Activated CD4-positive, alpha-beta T cell treated with anti-CD3 and anti-CD28 coated beads, Interleukin-10, Interleukin-2, amounts not matched to agents 100 ng/mL and 50 ng/mL, durations not matched to agents 16 hours and 8 hours (primary cell): Measurements from ENCODE around the gene PVALEF.
"Not testable (repeated sequence)": the region's sequence is repeated elsewhere in the genome, so short reads cannot be mapped to it uniquely, and the experiment has no call there.

Experiments
- DNase-seq: peaks from one replicate; pipeline ENCODE4 v3.0.0-alpha.2; 2020

Gene PVALEF

DNA sequence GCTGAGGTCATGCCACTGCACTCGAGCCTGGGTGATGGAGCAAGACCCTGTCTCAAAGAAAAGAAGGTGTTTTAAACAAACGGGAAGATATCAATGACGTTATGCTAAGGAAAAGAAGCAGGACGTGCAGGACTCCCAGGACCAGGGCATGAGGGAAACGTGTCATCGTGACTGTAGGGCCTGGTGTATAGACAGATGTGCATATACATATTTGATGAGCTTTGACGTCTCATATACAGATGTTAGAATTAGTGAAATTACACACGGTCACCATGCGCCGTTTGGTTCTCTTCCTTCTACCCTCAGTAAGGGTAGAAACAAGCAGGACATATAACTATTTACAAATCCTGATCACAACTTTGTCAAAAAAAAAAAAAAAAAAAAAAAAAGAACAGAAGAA, 17.6 kb upstream of the PVALEF start:
- DNase-seq, result no peak

DNA sequence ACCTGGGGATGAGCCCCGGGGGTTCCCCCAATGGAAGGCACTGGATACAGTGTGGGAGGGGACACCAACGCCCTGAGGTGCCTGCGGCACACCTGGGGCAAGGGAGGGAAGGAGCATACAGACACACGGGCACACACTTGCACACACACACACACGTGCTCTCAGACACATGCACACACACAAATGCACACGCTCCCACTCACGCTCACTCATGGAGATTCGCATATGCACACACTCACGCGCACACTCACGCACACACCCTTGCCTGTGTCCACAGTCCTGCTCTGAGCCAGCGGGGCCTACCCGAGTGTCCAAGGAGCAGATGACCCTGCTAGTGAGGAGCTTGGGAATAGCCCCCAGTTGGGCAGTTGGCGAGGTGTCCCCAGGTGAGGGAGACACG, 16.7 kb upstream of the PVALEF start:
- no peak for DNase-seq

DNA sequence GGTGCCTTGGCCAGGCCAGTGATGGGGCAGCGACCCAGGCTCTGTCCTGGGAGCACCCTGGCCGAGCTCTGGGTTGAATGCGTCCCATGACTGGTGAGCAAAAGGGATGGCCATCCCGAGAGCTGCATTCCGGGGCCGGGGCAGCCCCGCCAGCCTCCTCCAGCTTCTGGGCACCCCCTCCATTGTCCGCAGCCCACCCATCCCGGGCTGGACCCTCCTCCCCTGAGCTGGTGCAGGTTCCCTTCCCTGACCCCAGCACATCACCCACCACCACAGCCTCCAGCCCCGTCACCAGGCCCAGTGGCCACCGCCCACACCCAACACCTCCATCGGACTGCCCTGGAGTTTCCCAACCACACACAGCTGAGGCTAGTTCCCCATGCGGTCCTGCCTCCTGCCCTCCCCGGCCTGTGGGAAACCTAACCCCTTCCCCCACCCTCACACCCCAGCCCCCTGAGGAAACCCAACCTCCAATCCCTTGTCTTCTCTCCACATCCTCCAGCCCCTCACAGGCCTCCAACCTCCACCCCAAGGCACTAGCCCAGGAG, 16.2 kb upstream of the PVALEF start:
- no peak for DNase-seq

DNA sequence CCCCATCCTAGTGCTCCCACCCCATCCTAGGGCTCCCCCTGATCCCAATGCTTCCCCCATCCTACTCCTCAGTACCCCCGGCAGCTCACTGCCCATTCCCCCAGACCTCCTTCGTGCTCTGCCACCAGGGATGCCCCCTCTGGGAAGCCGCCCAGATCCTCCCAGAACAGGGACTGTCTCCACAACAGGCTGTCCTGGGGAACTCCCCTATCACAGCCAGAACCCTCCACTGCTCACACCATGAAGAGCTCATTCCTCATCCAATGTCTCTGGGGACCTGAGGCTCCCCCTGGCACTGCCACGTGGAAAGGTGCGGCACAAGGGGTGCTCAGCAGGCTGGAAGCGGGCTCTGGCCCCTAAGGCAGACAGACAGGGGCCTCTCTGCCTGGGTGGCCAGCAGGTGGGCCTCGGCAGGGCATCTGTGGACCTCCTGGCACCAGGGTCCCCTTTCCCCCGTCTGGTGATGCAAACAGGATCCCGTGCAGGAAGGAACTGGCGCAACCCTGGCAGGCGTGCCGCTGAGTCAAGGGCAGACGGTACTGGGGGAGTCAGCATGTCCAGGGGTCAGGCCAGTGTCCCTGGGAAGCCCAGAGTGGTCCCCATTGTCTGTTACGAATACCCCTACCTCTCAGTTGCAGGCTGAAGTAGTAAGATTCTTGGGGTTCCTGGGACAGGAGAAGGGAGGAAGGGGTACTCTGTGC, 14.8 kb upstream of the PVALEF start:
- DNase-seq, result no peak

DNA sequence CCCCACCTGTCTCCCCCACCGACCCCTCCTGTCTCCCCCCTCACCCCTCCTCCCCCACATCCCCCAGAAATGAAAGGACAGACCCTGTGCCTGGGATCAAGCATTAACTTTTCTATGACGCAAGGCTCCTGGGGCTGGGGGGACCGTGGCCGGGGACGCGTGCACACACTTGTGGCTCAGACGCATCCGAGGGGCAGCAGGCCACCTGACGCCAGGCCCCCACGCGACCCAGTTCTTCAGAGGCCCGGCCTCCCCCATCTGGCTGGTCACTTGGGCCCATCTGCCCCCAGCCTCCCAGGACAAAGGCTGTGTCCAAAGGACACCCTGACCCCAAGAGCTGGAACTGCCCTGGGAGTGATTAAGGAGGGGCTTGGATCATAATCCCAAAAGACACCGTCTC, 14.0 kb upstream of the PVALEF start:
- no peak for DNase-seq

DNA sequence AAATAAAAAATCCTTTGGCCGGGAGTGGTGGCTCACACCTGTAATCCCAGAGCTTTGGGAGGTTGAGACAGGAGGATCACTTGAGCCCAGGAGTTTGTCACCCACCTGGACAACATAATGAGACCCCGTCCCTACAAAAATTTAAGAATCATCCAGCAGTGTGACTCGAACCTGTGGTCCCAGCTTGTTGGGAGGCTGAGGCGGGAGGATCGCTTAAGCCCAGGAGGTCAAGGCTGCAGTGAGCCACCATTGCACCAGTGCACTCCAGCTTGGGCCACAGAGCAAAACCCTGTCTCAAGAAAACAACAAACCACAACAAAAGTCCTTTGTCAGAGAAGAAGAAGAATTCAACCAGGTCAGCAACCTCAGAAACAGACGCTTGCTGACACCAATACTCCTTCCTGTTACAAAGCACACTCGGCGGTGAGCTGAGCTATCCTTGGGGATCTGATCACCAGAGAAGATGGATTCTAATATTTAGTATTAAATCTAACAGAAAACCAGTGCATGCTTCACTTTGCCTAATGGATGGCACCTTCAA, 12.9 kb upstream of the PVALEF start:
- no peak for DNase-seq

DNA sequence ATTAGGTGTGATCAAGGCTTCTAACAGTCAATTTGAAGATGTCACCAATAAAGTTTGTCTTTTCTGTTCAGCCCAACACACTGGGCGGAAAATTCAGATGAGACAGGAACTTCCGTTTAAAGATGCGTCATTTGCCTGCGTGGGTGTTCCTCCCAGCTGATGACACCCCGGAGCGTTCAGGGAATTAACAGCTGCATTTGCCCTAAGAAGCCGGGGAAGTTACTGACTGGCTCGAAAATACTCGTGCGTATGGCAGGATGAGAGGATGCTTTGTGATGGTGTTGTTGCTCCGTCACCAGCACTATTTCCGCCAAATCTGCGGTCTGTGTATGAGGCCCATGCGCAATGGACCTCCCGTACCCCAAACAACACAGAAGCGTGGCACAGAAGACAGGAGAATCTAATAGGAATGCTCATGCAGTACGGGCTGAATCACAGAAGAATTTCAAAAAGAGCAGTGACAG, 11.9 kb upstream of the PVALEF start:
- DNase-seq, result no peak

DNA sequence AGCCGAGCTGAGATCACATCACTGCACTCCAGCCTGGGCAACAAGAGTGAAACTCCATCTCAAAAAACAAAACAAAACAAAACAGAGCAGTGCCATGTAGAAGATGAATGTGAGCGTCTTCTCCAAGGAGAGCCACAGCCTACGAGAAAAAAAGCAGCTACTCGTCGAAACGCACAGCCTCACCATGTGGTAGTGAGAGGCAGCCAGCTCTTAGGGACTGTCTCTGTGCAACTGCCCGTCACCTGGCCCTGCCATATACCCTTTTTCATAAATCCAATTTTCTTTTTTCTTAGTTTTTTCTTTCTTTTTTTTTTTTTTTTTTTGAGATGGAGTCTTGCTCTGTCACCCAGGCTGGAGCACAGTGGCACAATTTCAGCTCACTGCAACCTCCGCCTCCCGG, 11.3 kb upstream of the PVALEF start:
- not testable (repeated sequence) for DNase-seq

DNA sequence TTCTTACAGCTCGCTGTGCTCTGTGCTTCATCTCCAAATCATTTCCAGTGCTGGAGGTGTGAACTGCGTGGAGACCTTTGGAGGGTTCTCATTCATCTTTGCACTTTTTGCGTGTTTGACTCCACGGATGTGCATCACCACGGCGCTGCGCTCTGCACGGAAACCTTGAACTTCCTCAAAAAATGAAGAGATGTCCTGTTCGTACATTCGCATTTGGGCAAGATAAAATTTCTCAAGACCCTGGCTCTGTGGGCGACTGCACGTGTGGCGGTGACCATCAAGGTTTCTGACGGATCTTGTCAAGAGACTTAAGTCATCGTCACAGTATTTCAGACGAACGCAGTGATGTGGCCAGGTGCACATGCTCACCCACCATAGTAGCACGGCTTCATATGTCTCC, 10.3 kb upstream of the PVALEF start:
- DNase-seq, result no peak

DNA sequence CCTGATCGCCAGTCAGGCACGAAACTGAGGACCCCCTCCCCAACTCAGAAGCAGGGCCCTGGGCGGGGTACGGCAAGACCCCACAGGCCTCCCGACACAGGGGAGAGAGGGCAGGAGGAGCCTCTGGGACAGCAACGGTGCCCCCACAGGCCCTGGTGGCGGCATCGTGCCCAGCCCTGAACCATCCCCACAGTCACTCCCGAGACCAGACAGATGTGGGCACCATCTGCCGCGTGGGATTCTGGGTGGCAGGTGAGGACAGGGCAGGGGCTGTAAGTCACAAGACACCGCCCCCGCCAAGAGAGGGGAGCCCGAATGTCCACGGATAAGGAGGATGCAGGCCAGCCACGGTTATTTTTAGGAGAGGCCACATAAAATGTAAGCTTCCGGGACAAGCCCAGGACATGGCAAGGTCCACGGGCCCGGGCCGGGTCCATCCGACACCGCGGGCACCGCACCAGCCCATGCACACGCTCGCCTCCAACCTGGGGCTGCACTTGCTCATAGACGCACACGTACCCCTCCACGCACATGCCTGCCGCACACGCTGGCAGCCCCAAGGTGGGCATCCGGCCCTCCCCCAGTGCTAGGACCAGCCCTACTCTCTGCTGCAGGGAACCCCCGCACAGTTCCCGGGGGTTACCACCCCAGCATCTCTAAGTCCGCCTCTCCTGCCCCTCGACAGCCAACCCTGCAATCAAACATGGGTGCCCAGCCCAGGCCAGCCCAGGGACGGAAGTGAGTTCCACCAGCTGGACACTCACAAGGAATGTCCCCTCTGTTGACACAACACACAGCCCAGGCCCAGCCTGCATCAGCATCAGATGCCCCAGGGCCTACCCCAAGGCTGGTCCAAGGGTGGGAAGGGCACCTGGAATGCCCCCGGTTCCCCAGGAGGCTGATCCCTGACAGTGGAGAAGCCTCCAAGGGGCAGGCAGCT, 8.2 kb upstream of the PVALEF start:
- no peak for DNase-seq

DNA sequence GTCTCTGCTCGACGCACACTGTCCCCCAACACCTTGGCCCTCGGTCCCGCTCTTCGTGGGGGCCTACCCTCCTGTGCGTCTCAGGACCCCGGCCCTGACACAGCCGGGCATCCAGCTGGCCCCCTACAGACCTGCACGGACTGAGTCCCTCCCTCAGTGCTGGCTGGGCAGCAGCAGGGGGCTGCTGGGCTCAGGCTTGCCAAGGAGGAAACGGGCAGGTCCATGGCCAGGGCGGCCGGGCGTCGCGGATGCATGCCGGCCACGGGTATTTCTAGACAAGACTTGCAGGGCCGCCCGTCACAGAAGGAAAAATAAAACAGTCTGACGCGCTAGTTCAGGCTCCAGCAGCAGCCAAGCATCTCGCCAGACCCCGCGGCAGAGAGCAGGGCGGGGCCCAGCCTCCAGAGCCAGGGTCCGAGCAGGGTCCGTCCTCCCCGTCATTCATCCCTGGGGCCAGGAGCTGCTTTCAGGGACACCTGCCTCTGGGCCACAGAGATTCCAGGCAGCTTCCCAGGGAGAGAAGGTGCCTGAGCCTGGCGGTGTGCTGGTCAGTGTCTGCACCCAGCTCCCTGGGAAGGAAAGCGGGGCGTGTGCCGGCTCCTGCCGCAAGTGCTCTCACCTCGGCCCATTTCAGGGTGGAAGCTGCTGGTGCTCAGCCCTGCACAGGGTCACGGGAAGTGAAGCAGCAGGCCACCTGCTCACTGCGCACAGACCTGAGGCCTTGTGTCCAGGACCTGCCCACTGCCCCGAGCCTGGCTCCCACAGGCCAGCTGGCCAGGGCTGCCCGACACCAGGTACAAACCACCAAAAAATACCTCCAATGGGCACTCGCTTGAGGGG, 7.2 kb upstream of the PVALEF start:
- no peak for DNase-seq

DNA sequence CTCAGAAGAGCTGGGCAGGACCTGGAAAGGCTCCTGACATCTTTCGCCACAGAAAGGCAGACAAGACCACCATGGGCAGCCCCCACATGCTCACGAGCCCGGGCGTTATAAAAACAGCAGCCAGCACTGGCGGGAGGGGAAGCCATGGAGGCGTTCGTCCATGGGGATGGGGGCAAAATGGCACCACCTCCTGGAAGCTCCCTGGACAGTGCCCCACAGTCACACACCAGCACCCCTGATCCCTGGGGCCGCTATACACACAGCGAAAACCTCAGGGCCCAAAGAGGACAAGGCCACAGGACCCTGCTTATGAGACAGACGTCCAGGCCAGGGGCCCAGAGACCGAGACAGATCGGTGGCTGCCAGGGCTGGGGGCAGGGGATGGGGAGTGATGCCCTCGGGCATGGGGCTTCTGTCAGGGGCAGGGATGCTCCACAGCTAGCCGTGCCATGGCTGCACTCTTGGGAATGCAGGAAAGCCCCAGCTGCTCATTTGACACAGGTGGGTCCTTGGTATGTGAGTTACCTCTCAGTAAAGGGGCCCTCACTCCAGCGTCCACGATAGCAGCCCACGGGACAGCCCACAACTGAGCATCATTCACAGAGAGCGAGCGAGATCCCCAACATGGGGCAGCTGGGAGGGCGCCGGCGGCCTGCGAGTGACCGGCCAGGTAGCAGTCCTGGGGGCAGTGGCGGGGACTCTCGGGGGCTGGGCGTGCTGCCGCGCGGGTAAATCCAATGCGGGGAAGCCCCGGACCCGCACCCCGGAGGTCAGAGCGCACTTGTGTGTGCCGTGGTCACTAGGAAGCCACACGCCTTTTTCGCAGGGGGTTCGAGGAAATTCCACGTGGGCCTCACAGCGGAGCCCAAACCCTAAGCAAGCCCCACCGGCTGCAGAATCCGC, 6.4 kb upstream of the PVALEF start:
- DNase-seq, result no peak

DNA sequence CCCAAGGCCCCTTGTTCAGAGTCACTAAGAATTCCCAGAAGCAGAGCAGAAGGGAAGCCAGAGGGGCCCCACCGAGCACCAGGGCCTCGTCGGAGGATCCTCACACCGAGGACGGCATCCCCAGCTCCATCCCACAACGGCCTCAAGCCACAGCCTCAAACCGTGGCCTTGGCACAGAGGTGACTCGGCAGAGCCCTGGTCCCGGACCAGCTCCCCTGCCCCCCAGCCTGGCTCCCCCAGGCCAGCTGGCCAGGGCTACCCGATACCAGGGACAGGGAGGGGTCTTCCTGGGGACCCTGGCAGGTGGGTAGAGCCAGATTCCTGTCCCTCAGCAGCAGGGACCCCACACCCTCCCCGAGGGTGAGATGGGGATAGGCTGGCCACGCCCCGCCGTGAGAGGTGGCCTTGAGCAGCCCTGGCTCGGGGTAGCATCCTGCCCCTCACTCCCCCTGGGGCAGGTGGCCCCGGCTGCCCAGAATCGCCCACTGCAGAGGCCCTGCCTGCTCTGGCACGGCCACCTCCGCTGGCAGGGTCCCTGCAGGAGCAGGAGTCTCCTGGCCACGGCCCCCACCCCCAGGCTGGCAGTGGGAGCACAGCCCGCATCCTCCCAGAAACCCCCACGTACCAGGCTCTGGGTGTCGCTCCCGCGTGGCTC, 5.6 kb upstream of the PVALEF start:
- DNase-seq, result no peak

DNA sequence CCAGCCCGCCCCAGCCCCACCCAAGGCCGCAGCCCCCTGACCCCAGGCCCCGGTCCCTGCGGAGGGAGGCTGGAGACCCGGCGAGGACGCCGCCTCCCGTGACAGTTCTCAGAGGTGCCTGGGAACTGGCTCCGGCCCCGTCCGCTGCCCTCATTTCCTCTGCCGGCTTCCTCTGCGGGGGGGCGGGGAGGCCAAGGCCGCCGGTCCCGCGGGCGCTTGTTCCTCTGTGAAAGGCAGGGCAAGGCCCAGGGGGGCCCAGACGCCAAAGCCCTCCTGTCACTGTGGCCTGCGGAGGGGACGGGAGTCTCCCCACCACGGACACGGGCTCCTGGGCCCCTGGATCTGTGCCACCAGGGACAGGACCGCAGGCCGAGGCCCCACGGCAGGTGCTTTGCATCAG, 5.0 kb upstream of the PVALEF start:
- DNase-seq, result no peak

DNA sequence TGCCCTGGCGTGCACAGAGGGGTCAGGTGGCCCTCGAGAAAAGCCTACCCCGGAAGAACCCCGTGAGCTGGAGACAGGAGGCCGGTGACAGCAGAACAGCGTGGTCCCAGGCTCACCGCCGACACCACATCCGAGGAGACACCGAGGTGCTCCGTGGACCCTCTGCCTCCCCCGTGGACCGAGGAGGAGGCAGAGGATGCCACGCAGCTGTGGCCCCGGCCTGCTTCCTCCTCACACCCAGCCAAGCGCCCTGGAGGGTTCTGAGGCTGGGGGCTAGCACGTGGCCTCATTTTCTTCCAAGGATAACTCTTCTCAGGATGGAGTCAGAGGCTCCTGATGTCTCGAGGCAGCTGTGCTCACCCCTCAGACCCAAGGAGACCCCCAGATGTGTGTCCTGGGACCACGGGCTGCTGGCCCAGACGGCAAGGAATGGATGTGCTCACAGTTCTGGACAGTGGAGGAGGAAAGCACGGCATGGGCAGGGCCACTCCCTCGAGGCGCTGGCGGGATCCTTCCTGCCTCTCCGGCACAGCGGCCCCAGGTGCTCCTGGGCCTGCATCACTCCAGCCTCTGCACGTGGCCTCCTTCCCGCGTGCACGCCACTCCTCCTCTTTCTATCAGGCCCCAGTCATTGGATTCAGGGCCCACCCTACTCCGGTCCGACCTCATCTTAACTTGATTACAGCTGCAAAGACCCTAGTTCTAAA, 4.4 kb upstream of the PVALEF start:
- DNase-seq, result no peak

DNA sequence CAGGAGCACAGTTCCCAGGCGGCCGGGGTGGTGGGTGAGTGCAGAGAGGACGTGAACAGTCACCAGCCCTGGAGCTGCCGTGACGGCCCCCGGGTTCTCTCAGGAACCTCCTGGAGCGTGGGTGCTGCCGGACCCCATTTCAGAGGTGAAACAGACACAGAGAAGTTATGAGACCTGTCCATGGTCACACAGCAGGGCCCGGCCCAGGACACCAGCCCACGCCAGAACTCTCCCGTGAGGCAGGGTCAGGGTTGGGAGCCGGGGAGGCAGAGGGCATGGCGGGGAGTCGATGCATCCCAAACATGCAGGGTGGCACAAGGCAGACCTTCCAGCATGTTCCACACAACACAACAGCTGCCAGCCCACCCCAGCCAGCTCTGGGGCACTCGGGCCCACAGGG, 3.8 kb upstream of the PVALEF start:
- DNase-seq, result no peak

DNA sequence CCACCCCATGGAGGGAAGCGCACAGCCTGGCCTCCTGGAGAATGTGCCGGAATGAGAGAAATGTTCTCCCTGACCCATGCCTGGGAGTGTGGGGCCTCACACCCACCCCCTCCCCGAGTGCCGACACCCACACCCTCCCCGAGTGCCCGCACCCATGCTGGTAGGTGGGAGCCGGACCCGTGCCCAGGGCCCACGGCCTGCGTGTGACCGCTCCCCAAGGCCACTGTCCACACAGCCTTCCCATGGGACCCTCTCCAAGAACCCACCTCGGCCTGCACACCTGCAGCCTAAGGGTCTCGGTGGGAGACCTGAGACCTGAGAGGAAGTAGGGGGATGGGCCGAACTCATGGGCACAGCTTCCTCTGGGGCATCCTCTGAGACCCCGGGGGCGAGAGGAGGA, 3.3 kb upstream of the PVALEF start:
- no peak for DNase-seq

DNA sequence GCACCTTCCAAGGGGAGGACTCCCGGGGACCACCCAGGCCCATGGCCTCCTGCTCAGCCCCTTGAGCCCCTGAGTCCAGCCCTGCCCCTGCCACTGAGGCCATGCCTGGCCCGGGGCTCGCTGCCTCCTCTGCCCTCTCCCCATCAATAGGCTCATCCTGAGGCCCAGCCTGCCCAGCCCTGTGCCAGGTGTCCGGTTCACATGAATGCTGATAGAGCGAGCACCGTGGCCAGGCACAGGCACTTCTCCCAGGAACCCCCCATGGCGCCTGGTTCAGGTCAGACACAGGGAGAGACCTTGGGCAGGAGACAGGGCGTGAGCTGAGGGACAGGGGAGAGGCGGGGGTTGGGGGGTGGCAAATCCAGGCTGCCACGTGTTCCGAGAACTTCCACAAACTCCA, 2.8 kb upstream of the PVALEF start:
- DNase-seq, result no peak

DNA sequence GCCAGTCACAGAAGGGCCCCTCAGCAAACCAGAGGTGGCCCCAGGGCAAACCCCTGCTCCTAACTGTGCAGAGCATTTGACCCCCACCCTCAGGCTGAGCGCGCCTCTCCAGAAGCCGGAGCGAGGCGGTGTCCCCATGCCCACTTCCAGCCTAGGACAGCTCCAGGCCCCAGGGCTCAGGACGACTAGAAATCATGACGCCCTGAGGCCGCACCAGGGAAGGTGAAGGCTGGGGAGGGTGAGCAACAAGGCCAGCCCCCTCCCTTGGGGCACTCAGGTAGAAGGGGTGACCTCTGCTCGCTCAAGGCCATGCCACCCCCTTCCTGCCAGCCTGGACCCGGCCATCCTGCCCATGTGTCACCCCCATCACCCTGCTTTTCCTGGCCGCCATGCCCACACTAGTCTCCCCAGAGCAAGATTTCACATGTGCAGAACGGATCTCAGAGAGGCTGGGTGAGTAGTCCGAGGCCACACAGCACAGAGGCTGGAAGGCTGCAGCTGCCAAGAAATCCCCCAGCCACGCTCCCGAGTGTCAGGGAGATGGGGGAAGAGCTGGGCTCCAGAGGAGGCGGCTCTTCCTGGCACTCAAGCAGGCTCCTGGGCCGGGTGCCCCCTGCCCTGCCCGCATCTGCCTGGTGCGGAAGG, 2.1 kb upstream of the PVALEF start:
- DNase-seq, result no peak
